WERI-Rb-1 (cell line): ENCODE results near the gene MCTS1.

Source experiments
- DNase-seq: peaks from one replicate; pipeline ENCODE4 v3.0.0-alpha.2; 2020
- H3K27ac ChIP-seq: fragments of 250-450 bp; sonication (Bioruptor Pico); 2 replicates; pipeline ENCODE4 v1.5.1; 2020; ENCODE audit warnings: mild to moderate bottlenecking, moderate library complexity
- H3K27me3 ChIP-seq: fragments of 250-450 bp; sonication (Bioruptor Pico); 2 replicates; pipeline ENCODE4 v1.5.1; 2021; ENCODE audit warnings: mild to moderate bottlenecking, low read depth, moderate library complexity; ENCODE audit not compliant: insufficient read depth, severe bottlenecking
- H3K36me3 ChIP-seq: fragments of 250-450 bp; sonication (Bioruptor Pico); 2 replicates; pipeline ENCODE4 v1.5.1; 2020; ENCODE audit warnings: mild to moderate bottlenecking, moderate library complexity
- H3K4me3 ChIP-seq: 2 replicates; pipeline ENCODE4 v1.5.1; 2011; ENCODE audit warnings: low read depth, mild to moderate bottlenecking, control low read depth, low read length
- H3K9me3 ChIP-seq: fragments of 250-450 bp; sonication (Bioruptor Pico); 2 replicates; pipeline ENCODE4 v1.5.1; 2021; ENCODE audit warnings: mild to moderate bottlenecking, moderate library complexity; ENCODE audit not compliant: severe bottlenecking
- TF ChIP-seq, protein P1 (sequence below): IDR thresholded peaks from 2 replicates; pipeline ENCODE4 v1.5.1; 2011; ENCODE audit warnings: low read depth, mild to moderate bottlenecking, control low read depth, inconsistent platforms, low read length

Gene MCTS1

DNA sequence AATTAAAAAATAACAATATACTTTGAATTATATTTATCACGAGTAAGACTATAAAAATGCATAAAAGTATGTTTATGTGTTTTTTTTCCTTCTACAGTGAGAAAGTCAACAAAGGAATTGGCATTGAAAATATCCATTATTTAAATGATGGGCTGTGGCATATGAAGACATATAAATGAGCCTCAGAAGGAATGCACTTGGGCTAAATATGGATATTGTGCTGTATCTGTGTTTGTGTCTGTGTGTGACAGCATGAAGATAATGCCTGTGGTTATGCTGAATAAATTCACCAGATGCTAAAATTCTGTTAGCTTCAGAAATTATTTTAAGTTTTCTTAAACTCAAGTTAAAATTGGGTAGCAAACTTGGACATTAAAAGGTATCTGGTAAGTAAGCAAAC, 8.2 kb downstream of the MCTS1 start:
- TF ChIP-seq, protein P1, sequence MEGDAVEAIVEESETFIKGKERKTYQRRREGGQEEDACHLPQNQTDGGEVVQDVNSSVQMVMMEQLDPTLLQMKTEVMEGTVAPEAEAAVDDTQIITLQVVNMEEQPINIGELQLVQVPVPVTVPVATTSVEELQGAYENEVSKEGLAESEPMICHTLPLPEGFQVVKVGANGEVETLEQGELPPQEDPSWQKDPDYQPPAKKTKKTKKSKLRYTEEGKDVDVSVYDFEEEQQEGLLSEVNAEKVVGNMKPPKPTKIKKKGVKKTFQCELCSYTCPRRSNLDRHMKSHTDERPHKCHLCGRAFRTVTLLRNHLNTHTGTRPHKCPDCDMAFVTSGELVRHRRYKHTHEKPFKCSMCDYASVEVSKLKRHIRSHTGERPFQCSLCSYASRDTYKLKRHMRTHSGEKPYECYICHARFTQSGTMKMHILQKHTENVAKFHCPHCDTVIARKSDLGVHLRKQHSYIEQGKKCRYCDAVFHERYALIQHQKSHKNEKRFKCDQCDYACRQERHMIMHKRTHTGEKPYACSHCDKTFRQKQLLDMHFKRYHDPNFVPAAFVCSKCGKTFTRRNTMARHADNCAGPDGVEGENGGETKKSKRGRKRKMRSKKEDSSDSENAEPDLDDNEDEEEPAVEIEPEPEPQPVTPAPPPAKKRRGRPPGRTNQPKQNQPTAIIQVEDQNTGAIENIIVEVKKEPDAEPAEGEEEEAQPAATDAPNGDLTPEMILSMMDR: no peak
- Histone ChIP-seq H3K36me3 (peaks cover 5% of the 10 kb centered on the region), H3K27ac (no peak overlapping the region), H3K4me3 (no peak overlapping the region), H3K27me3 (no peaks in the 10 kb centered on the region), H3K9me3 (no peaks in the 10 kb centered on the region)
- no peak for DNase-seq

DNA sequence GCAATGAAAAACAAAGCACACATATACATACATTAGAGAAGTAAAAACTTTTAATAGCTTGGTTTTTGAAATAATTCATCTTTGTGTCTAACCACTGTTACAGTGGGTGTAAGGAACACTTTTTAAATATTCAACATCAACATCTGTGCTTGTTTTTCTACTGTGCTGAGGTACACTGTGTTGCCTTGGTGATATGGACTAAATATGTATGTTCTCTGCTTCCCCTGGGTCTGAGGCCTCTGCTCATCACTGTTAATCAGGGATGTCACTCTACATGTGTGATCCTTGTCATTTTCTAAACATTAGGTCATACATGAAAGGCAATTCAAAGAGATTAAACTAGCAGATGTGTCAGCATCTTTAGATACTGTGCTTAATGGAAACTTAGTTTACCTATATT, 10.9 kb downstream of the MCTS1 start:
- no peak overlapping the region for H3K4me3 ChIP-seq
- peaks cover 5% of the 10 kb centered on the region for H3K36me3 ChIP-seq
- no peak overlapping the region for H3K27ac ChIP-seq
- no peak for DNase-seq
- TF ChIP-seq, protein P1: no peak
- no peaks in the 10 kb centered on the region for H3K9me3 ChIP-seq
- no peaks in the 10 kb centered on the region for H3K27me3 ChIP-seq

- Histone ChIP-seq H3K4me3 (no peak overlapping the region), H3K27me3 (no peaks in the 10 kb centered on the region), H3K36me3 (no peaks in the 10 kb centered on the region; the same call in 1 of the 2 replicates), H3K9me3 (no peaks in the 10 kb centered on the region), H3K27ac (no peak overlapping the region)
- TF ChIP-seq, protein P1: no peak
- no peak for DNase-seq
Observed at GRCh38 chrX:120617996-120618630, 14.2 kb downstream of the MCTS1 start.

DNA sequence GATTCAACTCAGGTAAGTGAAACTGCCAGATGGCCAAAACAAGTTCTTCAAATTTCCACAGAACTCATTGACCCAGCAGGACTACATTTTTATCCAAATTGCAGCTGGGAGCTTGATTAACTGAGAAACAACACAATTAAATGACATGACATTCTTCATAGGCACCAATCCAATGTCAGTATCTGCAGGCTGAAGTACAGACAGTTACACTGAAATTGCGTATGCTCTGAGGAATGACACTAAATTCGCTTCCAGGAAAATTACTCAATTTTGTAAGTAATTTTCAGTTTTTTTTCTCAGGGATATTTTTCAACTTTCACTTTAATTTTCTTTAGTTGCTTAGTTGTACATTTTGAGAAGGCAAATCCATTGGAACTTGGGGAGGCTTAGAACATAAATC, 21.5 kb downstream of the MCTS1 start:
- Histone ChIP-seq H3K27ac (no peak overlapping the region), H3K27me3 (no peaks in the 10 kb centered on the region), H3K4me3 (no peak overlapping the region), H3K36me3 (no peaks in the 10 kb centered on the region), H3K9me3 (no peaks in the 10 kb centered on the region)
- TF ChIP-seq, protein P1: no peak
- DNase-seq: no peak

- peak within 1 kb of the TSS; percentile 75 for H3K27ac ChIP-seq
- peak; percentile 92 for DNase-seq
- no peaks in the 10 kb centered on the region for H3K9me3 ChIP-seq
- TF ChIP-seq, protein P1: no peak
- no peaks in the 10 kb centered on the region for H3K27me3 ChIP-seq
- H3K36me3 ChIP-seq: no peaks in the 10 kb centered on the region
- peak within 1 kb of the TSS; percentile 65 for H3K4me3 ChIP-seq
Observed at GRCh38 chrX:120629667-120630537, 26.0 kb downstream of the MCTS1 start, which contains the start of gene C1GALT1C1. C1GALT1C1 (minus strand) TSS chrX:120630054; CDS start chrX:120627166, 2,888 bp downstream.
